ENCODE data around the gene ACVR1B.

The ACVR1B gene

DNA sequence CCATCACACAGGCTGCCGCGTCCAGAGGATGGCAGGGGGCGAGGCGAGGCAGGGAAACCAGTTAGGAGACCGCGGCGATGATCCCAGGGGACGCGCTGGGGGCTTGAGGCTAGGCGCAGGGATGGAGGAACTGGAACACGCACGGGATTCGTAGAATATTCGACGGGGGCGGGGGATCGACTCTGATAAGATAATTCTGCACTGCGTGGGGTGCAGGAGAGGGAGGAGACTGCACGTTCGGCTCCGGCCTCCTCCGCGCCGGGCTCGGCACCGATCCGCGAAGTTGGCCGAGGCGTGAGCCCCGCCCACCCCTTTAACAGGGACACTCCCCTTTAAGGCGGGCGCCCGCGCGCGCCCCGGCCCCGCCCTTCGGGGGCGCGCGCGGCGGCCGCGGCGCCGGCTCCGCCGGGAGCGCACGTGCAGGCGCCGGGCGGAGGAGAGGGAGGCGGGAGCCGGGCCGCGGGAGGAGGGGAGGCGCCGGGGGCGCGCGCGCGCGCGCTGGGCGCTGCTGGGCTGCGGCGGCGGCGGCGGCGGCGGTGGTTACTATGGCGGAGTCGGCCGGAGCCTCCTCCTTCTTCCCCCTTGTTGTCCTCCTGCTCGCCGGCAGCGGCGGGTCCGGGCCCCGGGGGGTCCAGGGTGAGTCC lies at the start of gene ACVR1B:
Gene ACVR1B (plus strand): TSS at position 501 of the 644 bp plus-strand sequence. CDS start 45 bp downstream, at position 546.
- DNase-seq (ENCODE audit: low read depth in 2 of 2) = peak; percentile 81 to 84

DNA sequence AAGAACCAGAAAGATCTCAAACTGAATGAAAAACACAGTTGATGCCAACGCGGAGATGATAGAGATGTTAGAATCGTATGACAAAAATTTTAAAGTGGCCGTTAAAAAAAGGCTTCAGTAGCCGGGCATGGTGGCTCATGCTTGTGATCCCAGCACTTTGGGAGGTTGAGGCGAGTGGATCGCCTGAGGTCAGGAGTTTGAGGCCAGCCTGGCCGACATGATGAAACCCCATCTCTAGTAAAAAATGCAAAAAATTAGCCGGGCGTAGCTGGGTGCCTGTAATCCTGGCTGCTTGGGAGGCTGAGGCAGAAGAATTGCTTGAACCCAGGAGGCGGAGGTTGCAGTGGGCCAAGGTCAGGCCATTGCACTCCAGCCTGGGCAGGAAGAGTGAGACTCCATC lies 49.6 kb upstream of the ACVR1B start:
- DNase-seq (ENCODE audit: low read depth in 2 of 2) = no peak

DNA sequence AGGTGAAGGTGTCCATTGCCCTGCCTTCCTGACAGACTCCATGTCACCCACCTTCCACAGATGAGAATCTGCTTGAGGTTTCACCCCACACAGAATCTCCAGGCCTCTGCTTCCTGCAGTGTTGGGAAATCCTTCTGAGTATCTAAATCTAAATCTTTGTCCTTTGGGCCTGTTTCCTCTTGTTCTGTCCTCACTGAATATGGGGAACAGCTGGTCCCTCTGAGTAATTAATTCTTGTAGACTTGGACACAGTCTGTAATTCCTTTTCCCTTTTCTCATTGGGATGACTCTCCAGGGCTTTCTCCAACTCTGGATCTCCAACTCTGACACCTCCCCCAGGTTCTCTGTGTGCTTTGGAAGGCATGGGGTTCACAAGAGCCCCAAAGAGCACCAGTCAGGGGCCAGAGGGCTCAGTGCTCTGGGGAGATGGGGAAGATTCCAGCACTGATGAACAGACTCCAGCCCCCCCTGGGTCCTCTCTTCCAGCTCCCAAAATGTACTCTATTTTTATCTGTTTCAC lies 46.5 kb upstream of the ACVR1B start:
- DNase-seq (ENCODE audit: low read depth in 2 of 2) = no peak

DNA sequence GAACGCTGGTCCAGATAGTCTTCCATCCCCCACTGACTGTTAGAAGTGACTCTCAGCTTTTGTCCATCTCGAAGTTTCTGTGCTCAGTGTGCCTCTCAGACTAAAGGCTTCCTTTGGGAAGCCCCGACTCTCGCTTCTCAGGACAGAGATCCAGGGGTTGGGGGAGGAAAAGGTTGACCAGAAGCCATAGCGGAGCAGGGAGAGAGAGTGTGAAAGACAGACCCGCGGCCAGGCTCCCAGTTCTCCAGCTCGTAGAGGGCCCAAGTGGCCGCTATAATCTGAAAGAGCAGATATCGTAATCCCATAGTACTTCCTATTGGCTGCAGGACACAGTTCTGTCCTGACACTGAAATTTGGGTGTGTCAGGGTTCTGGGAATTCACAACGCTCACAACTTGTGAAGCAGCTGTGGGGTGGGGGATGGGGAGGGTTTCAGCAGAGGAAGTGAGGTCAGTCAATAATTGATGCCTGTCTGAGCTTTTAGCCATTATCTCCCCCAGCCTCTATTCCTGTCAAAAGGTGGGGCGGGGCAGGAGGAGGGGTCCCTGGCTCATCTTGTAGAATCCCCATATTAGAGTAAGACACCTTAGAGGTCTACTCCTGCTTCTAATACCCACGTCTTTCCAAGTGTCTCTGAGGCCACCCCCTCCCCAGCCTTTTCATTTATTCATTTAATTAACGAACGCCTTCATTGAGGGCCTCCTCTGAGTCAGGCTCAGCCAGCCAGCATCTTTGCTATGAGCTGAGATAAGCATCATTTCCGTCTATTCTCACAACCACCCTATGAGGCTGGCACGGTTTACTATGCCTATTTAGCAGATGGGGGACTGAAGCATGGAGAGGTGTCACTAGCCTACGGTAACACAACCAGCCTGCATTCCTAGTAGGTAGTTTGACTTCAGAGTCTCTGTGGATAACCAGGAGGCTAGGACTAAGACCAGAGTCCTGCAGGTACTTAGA lies 45.7 kb upstream of the ACVR1B start:
- DNase-seq (ENCODE audit: low read depth in 2 of 2) = no peak

DNA sequence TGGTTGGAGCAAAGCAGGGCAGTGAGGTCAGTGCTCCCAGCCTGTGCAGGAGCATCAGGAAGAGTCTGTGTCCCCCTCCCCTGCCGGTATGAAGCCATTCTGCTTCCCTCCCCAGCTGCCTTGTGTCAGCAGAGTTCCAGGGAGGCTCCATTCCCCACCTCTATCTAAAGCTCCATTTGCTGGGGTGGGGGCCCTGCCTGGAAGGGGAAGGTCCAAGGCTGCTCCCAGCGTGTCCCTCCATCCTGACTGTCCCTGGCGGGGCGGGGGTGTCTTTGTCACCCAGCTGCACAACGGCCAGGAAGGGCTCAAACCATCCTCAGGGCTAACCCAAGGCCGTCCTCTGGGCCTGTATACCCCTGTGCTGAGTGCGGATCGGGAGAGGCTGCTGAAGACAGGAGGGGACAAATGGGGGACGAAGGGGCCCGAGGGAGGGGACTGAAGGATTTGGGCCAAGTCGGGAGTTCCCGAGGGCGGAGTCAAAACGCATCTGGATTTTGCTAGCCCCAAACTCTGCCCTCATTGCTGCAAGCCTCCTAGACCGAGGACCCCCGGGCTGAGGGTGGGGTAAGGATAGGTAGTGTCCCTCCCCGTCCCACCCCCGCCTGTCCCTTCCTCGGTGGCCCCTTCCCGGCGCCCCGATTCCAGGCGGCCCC lies 44.9 kb upstream of the ACVR1B start:
- DNase-seq (ENCODE audit: low read depth in 2 of 2) = no peak

DNA sequence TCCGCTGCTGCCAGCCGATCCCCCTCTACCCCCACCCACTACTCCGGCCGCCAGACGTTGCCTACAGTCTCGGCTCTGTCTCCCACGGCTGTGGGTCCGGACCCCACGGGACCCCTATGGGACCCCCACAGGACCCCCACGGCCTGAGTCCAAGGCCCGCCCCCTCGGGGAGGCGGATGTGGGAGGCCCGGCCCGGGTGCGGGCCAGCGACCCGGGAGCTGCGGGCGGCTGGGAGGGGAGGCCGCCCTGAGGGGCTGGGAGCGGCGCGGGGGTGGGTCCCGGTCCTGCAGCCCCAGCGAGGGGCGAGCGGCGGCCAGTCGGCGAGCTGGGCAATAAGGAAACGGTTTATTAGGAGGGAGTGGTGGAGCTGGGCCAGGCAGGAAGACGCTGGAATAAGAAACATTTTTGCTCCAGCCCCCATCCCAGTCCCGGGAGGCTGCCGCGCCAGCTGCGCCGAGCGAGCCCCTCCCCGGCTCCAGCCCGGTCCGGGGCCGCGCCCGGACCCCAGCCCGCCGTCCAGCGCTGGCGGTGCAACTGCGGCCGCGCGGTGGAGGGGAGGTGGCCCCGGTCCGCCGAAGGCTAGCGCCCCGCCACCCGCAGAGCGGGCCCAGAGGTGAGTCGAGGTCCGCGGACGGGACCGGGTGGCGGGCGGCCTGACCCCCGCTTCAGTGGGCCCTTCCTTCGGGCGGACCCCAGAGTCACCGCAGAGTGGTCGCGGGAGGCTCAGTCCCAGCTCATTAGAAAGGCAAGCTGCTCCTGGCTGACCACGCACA lies 44.2 kb upstream of the ACVR1B start, which contains the start of gene ACVRL1:
Gene ACVRL1 (plus strand): TSS at position 422 of the 773 bp plus-strand sequence. CDS start 4,971 bp downstream, outside the sequence.
- DNase-seq (ENCODE audit: low read depth in 2 of 2) = no peak

DNA sequence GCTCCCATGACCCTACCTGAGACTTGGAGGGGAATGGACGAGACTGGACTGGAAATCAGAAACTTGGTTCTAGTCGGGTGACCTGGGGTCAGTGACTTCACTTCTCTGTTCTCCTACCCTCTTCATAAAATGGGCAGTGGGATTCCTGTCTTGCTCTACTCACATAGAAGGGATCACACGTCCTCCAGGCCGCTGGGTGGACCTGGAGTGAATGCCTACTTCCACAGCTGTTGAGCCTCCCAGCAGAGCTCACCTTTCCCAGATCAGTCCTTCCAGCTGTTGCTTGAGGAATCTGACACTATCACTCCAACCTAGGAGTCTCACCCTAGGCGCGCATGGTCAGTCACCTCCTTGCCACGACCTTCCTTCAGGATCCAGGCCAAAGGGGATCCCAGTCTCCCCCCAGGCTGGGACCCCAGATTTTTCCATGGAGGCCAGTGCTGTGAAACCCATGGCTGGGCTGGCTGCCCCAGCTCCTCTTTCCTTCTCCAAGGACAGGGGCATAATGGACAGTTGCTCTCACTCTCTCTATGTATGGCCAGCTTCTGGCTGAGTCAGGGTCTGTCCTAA lies 43.6 kb upstream of the ACVR1B start:
- no peak for DNase-seq (ENCODE audit: low read depth in 2 of 2)

DNA sequence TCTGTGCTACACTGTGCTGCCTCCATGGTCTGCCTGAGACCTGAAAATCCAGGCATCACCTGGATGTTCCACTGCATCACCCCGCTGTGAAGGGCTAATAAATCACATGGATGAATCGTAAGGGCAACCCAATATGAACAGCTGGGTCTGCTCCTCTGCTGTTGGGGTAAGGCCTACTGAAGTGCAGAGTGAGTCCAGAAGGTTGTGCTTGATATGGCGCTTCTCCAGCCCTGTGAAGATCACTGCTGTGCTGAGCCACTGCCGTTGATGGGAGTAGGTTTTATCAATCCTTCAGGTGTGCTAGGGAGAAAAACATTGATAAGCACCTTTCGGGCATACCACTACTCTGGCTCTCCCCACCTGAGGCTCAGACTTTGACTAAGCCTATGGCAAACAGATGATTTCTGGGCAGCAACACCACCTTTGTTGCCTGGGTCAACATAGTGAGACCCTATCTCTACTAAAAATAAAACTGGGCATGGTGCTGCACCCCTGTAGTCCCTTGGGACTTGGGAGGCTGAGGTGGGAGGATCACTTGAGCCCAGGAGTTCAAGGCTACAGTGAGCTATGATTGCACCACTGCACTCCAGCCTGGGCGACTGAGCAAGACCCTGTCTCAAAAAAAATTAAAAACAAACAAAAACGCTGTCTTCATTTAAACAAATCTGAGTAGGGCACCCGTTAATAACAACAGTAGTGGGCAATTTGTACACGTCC lies 42.5 kb upstream of the ACVR1B start:
- DNase-seq (ENCODE audit: low read depth in 2 of 2) = no peak

DNA sequence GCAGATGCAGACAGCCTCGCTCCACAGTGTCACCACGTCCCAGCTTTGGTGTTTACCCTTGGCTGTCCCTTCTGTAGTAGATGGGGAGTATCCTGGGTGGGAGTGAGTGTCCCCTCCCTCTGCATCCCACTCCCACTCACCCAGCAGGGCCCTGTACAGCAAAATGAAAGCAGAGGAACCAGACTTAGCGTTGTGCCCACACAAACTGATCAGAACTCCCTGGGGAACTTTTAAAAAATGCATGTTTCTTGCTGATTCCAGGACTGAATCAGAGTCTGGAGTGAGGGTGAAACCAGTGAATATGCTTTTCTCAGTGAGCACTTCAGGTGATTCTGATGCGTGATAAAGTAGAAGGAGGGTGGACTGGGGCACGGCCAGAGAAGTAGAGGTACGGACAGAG lies 41.3 kb upstream of the ACVR1B start:
- DNase-seq (ENCODE audit: low read depth in 2 of 2) = no peak

DNA sequence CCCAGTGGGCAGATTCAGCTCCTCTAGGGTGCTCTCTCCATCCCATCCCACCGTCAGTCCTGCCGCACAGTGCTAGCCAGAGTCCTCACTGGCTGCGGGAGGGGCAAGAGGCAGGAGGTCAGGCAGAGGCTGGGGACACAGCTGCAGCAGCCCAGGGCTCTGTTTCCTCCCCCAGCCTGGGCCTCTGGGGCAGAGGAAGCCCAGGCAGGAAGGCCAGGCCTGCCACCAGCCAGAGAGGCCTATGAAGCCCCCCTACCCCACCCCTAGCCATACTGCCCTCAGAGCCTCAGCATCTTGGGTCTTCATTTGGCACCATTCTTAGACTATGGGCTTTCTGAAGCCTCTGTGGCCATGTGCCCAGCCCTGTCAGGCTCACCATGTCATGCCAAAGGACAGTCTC lies 40.8 kb upstream of the ACVR1B start:
- no peak for DNase-seq (ENCODE audit: low read depth in 2 of 2)

DNA sequence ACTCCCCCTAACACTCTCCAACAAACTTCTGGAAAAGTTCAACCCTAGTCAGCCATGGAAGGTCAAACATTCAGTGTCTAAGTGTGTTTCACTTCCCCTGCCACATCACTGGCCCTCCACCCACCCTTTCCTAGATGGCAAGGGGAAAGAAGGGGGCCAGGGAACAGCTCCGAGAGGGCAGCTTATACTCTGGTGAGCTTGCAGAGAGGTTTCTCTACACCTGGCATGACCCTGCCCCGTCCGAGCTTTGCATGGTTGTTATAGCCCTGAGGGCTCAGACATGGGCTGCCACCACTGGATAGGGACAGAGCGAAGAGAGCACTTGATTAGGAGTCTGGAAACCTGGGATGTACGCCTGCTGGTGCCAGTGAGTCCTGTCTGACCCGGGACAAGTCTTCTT lies 40.2 kb upstream of the ACVR1B start:
- DNase-seq (ENCODE audit: low read depth in 2 of 2) = no peak

DNA sequence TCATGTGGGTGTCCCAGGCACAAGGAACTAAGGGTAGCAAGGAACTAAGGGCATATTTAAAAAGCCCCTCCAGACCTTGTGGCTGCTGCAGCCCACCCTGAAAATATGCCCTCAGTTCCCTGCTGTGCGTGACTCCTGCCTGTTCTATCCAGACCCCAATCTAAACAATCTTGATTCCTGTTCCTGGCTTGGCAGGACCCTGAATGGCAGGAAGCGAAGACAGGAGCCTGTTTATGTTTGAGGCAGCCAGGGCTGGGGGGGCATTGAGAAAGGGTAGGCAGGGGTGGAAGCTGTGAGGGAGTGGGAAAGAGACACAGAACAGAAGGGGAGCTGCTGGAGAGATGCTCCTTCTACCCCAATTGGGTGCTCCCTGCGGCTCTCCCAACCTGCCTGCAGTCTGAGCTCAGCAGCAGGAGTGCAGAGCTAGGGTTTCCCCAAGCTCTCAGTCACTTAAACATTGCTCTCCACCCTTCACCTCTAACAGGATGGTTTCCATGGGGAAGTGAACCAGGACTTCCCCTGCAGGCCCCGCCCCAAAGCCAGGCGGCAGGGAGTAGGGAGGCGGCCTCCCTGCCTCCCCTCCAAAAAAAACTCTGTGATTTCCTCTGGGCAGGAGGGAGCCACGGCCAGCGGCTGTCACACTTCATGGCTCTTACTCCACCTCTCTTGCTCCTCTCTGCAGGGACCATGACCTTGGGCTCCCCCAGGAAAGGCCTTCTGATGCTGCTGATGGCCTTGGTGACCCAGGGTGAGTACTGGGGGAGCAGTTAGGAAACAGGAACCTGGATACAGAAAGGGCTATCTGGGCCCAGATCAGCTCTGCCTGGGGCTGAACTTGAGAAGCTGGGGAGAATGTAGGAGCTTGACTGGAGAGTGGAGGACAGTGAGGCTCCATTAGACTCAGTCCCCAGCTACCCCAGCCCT lies 39.4 kb upstream of the ACVR1B start:
- DNase-seq (ENCODE audit: low read depth in 2 of 2) = no peak

DNA sequence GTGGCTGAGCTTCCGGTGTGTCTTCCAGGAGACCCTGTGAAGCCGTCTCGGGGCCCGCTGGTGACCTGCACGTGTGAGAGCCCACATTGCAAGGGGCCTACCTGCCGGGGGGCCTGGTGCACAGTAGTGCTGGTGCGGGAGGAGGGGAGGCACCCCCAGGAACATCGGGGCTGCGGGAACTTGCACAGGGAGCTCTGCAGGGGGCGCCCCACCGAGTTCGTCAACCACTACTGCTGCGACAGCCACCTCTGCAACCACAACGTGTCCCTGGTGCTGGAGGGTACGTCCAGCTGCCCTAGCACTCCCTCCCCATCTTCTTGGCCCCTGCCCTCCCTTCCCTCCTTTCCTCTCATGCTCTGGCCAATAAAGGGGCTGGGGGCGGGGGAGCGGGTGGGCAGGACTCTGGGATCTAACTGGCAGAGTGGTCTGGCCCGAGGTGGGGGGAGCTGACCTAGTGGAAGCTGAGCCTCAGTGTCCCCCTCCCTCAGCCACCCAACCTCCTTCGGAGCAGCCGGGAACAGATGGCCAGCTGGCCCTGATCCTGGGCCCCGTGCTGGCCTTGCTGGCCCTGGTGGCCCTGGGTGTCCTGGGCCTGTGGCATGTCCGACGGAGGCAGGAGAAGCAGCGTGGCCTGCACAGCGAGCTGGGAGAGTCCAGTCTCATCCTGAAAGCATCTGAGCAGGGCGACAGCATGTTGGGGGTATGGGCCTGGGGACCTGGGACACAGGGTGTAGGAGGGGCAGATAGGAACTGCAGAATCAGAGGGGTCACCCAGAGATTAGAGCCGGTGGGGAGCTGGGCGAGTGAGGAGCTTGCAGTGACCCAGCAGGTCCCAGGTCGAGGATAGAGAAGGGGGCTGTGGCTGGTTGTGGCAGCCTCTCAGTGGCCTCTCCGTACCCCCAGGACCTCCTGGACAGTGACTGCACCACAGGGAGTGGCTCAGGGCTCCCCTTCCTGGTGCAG lies 38.1 kb upstream of the ACVR1B start:
- DNase-seq (ENCODE audit: low read depth in 2 of 2) = no peak

DNA sequence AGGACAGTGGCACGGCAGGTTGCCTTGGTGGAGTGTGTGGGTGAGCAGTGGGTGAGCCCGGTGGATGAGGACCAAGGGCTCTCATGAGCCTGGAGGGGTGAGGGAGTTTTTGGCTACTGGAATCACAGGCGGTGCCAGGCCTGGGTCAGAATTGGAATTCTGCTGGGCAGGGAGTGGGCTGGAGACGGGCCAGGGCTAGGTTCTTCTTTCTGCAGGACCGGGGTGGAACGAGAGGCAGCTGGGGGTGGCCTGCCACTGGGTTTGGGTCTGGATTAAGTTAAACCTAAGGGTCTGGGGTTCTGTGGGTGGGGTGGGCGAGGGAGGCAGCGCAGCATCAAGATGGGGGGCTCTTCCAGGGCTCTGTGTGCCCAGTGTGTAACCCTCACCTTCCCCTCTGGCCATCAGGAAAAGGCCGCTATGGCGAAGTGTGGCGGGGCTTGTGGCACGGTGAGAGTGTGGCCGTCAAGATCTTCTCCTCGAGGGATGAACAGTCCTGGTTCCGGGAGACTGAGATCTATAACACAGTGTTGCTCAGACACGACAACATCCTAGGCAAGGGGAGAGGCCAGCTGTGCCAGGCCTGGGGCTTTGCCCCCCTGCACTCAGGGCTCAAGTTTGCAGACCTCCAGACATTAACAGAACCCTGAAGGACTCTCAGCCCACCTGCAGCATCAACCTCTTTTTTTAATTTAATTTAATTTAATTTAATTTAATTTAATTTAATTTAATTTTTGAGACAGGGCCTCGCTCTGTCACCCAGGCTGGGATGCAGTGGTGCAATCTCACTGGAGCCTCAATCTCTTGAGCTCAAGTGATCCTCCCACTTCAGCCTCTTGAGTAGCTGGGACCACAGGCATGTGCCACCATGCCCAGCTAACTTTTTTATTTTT lies 37.2 kb upstream of the ACVR1B start:
- DNase-seq (ENCODE audit: low read depth in 2 of 2) = no peak

DNA sequence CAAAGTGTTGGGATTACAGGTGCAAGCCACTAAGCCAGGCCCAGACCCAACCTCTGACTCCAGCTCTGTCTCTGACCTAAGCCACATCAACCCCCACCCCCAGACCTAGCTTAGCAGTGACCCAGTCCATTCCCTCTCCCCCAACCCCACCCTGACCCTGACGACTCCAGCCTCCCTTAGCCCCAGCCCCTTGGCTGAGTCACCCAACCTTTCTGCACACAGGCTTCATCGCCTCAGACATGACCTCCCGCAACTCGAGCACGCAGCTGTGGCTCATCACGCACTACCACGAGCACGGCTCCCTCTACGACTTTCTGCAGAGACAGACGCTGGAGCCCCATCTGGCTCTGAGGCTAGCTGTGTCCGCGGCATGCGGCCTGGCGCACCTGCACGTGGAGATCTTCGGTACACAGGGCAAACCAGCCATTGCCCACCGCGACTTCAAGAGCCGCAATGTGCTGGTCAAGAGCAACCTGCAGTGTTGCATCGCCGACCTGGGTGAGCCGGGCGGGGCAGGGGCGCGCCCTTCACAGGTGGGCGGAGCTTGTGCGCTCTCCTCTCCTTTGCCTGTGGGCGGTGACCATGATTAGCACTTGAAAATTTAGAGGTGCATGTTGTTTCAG lies 36.4 kb upstream of the ACVR1B start:
- no peak for DNase-seq (ENCODE audit: low read depth in 2 of 2)

DNA sequence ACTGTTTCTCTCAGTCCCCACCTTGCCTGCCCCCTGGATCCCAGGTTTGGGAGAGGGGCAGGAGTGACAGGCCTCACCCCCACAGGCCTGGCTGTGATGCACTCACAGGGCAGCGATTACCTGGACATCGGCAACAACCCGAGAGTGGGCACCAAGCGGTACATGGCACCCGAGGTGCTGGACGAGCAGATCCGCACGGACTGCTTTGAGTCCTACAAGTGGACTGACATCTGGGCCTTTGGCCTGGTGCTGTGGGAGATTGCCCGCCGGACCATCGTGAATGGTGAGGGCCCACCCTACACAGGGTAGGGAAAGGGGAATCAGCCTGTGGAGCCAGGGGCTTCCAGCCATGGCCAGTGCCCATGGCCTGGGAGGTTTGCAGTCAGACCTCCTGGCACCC lies 35.5 kb upstream of the ACVR1B start:
- DNase-seq (ENCODE audit: low read depth in 2 of 2) = no peak
